ENCODE results near the gene CBFB. TPM values are rescaled to one million over a fixed set of nuclear protein-coding genes. Genes with fewer than 3 reads are reported as not detected.

The CBFB gene
- total and polyA plus RNA-seq, 9 of the 15 experiments (the other 6 are each of a cell fraction or from before 2014, with no cell fraction given) = 22.0 to 112 (median 66.5) TPM

DNA sequence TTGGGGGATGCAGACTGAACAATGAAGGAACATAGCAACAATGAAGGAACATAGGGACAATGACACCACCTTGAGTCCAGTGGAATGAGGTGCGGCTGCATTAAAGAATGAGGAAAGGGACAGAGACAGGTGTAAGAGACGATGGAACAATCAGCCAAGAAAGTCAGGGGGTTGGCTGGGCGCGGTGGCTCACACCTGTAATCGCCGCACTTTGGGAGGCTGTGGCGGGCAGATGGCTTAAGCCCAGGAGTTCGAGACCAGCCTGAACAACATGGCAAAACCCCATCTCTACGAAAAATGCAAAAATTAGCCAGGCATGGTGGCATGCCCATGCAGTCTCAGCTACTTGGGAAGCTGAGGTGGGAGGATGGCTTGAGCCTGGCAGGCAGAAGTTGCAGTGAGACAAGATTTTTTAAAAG lies 13.6 kb upstream of the CBFB start (continued):
- TF ChIP-seq, protein P1, sequence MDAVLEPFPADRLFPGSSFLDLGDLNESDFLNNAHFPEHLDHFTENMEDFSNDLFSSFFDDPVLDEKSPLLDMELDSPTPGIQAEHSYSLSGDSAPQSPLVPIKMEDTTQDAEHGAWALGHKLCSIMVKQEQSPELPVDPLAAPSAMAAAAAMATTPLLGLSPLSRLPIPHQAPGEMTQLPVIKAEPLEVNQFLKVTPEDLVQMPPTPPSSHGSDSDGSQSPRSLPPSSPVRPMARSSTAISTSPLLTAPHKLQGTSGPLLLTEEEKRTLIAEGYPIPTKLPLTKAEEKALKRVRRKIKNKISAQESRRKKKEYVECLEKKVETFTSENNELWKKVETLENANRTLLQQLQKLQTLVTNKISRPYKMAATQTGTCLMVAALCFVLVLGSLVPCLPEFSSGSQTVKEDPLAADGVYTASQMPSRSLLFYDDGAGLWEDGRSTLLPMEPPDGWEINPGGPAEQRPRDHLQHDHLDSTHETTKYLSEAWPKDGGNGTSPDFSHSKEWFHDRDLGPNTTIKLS (IDR thresholded peaks at IDR 0.05; ENCODE audit: borderline replicate concordance, low read depth) = no peak
- TF ChIP-seq ELF4 (CRISPR knock-in tag; IDR thresholded peaks at IDR 0.05) = no peak
- TF ChIP-seq, protein P2, sequence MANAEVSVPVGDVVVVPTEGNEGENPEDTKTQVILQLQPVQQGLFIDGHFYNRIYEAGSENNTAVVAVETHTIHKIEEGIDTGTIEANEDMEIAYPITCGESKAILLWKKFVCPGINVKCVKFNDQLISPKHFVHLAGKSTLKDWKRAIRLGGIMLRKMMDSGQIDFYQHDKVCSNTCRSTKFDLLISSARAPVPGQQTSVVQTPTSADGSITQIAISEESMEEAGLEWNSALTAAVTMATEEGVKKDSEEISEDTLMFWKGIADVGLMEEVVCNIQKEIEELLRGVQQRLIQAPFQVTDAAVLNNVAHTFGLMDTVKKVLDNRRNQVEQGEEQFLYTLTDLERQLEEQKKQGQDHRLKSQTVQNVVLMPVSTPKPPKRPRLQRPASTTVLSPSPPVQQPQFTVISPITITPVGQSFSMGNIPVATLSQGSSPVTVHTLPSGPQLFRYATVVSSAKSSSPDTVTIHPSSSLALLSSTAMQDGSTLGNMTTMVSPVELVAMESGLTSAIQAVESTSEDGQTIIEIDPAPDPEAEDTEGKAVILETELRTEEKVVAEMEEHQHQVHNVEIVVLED (CRISPR knock-in tag; IDR thresholded peaks at IDR 0.05) = no peak

- Histone ChIP-seq H4K20me1 (replicated peaks; ENCODE audit: control insufficient read depth, insufficient read depth, low read length) (no peaks in the 10 kb centered on the region), H3K4me3 (no peak overlapping the region), H3K9ac (ENCODE audit: insufficient read depth in 1 of 2, low read depth in 2 of 2, low read length in 2 of 2) (peak overlapping the region in 1 of 2 experiments; percentile 45; a peak in 1 of 4 replicates), H3K27ac (ENCODE audit: extremely low read depth, low read depth, low read length) (no peak overlapping the region), H3K9me1 (ENCODE audit: control insufficient read depth, insufficient read depth, low read length) (no peaks in the 10 kb centered on the region), H2AFZ (ENCODE audit: low read depth, low read length) (no peak overlapping the region), H3K4me1 (replicated peaks in 1 of 2; ENCODE audit: control insufficient read depth in 2 of 2, insufficient read depth in 2 of 2, low read length in 2 of 2) (peaks cover 4 to 19% of the 10 kb centered on the region in 2 experiments; a peak in 4 of 5 replicates), H3K27me3 (ENCODE audit: control insufficient read depth in 2 of 2, insufficient read depth in 2 of 2, low read length in 2 of 2) (no peaks in the 10 kb centered on the region), H3K4me2 (ENCODE audit: insufficient read depth, low read length) (no peak overlapping the region), H3K9me3 (replicated peaks; ENCODE audit: control insufficient read depth, insufficient read depth, low read depth, low read length) (no peaks in the 10 kb centered on the region), H3K36me3 (ENCODE audit: control insufficient read depth, insufficient read depth, low read length) (no peaks in the 10 kb centered on the region), H3K79me2 (ENCODE audit: control insufficient read depth, insufficient read depth, low read length) (no peaks in the 10 kb centered on the region)
- intact Hi-C loops (cut with micrococcal nuclease) (loop anchor here (5.0 to 10.0 kb wide), 4 partner anchors 64 to 389 kb away; partner anchors contain the start of gene MATCAP1), in situ Hi-C loops (cut with MboI) (loop anchor here (5.0 kb wide), 2 partner anchors 76 to 141 kb away; partner anchors contain the start of genes FBXL8 and TRADD)
- POLR2A ChIA-PET = interaction anchor here (0.8 kb wide), 1 partner anchor 144 kb away, joined by 4 read pairs; the partner anchor contains the start of genes FBXL8 and TRADD
- ATAC-seq = no peak
- TF ChIP-seq ARHGAP35 (IDR thresholded peaks at IDR 0.05; ENCODE audit: partially characterized antibody) = no peak
- TF ChIP-seq SPI1 (IDR thresholded peaks at IDR 0.05; ENCODE audit: borderline replicate concordance, low read depth, low read length) = 0 out of 2 replicates have a peak, but pooled peaks have one; percentile 12
- CTCF ChIA-PET (ENCODE audit: low intra/inter-chr PET ratio) = interaction anchor here (2.8 kb wide), 1 partner anchor 55 kb away, joined by 9 read pairs; the partner anchor contains the start of gene CES3
- no peak for FAIRE-seq
- no TSS peak for BruUV-seq (replicated peaks)
- no peak for DNase-seq (ENCODE audit: extremely low read depth in 1 of 4, low spot score in 3 of 4)
Observed at GRCh38 chr16:67016143-67016542, 12.8 kb upstream of the CBFB start.
